ENCODE results near the gene IFIT2. TPM values are rescaled to one million over a fixed set of nuclear protein-coding genes. Genes with fewer than 3 reads are reported as not detected.

Gene IFIT2
- polyA plus RNA-seq, 1 donor, result 3.7 TPM

GRCh38 chr10:89263091-89263490, 38.8 kb upstream of the IFIT2 start:
- Histone ChIP-seq H3K27me3 (ENCODE audit: control insufficient read depth, insufficient read depth, low read length) (no peaks in the 10 kb centered on the region), H3K4me1 (ENCODE audit: control insufficient read depth, insufficient read depth, low read length) (peaks cover 8% of the 10 kb centered on the region), H3K4me3 (ENCODE audit: low read length) (no peak overlapping the region), H3K27ac (ENCODE audit: low read length) (no peak overlapping the region), H3K36me3 (ENCODE audit: control insufficient read depth, insufficient read depth, low read length) (no peaks in the 10 kb centered on the region), H3K9me3 (ENCODE audit: control insufficient read depth, low read depth, low read length) (peaks cover 4% of the 10 kb centered on the region)
- no CpG with 5 or more reads among the region's 1 CpG for WGBS (ENCODE audit: insufficient coverage, low lambda C conversion rate)
- no peak for DNase-seq

GRCh38 chr10:89263531-89263930, 38.3 kb upstream of the IFIT2 start:
- Histone ChIP-seq H3K4me3 (ENCODE audit: low read length) (no peak overlapping the region), H3K36me3 (ENCODE audit: control insufficient read depth, insufficient read depth, low read length) (no peaks in the 10 kb centered on the region), H3K27ac (ENCODE audit: low read length) (no peak overlapping the region), H3K4me1 (ENCODE audit: control insufficient read depth, insufficient read depth, low read length) (peaks cover 8% of the 10 kb centered on the region), H3K9me3 (ENCODE audit: control insufficient read depth, low read depth, low read length) (peaks cover 4% of the 10 kb centered on the region), H3K27me3 (ENCODE audit: control insufficient read depth, insufficient read depth, low read length) (no peaks in the 10 kb centered on the region)
- no peak for DNase-seq
- no CpG with 5 or more reads among the region's 1 CpG for WGBS (ENCODE audit: insufficient coverage, low lambda C conversion rate)

DNA sequence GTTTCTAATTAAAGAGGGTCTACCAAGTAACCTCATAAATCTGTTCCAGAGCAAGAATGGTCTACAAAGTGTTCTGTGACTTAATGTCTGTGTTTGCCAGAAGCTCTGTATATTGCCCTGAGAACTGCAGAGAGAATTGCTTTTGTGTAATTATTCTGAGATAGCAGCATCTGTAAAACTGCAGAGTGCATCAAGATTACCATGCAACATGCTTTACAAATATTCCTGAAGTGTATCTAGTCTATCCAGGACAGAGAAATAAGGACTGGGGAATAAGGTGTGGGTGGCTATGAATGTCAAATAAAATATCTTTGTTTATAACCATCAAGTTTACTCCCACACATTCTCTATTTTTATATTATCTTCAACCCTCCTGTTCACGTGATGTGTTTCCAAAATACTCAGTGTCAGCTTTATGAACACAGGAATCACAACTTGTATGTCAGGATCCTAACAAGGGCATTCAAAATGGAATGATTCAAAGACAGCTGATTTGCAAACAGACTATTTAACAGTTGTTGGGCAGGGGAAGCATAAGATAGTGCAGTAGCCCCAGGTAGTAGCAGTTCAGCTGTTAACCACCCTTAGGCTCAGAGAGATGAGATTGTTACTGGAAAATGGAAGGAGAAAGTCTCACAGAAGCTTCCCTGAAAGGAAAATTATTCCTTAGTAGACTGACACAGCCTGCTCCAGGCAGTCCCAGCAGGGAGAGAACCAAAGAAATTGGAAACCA, 35.0 kb upstream of the IFIT2 start:
- Histone ChIP-seq H3K9me3 (ENCODE audit: control insufficient read depth, low read depth, low read length) (peaks cover 4% of the 10 kb centered on the region), H3K4me1 (ENCODE audit: control insufficient read depth, insufficient read depth, low read length) (peaks cover 24% of the 10 kb centered on the region)
- DNase-seq, result no peak

DNA sequence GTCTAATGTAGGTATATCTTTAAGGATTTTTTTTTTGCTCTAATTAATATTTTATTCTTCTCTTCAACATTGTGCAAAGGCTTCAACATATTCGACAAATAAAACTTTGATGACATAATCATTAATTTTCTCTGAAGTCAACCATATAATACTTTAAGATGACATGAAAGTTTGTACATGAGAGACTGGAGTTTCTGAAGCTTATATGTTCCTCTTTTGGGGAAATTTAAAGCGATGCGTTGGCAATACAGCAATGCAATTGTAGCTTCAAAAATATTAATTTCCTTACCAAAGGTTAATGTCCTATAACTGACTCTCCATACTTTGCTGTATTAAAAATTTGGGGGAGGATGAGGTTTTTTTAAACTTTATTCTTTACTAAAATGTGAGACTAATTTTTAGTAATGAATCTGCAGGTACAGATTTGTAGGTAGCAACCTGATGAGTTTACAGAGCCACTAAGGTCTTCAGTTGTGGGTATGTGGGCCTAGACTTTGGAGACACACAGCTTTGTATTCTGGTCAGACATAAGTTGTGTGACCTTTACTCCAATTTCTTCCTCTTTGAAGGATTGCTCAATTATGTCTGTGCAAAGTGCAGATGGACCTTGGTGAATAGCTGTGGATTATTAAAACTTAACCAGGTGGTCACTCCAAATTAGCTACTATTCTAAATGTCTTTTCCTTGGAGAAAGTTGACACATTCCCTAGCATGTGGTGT, 32.3 kb upstream of the IFIT2 start:
- peak; percentile 47 to 75 for DNase-seq
- H3K27ac ChIP-seq (ENCODE audit: low read length), result peak overlapping the region; percentile 69
- 100% methylated on average over 1 of the region's 3 CpGs for WGBS (ENCODE audit: insufficient coverage, low lambda C conversion rate)

More for the DNA sequence above, 35.0 kb upstream of the IFIT2 start:
- 50% methylated on average over 1 of the region's 1 CpG for WGBS (ENCODE audit: insufficient coverage, low lambda C conversion rate)
- Histone ChIP-seq H3K27ac (ENCODE audit: low read length) (peak overlapping the region; percentile 10), H3K36me3 (ENCODE audit: control insufficient read depth, insufficient read depth, low read length) (no peaks in the 10 kb centered on the region), H3K27me3 (ENCODE audit: control insufficient read depth, insufficient read depth, low read length) (no peaks in the 10 kb centered on the region), H3K4me3 (ENCODE audit: low read length) (no peak overlapping the region)

DNA sequence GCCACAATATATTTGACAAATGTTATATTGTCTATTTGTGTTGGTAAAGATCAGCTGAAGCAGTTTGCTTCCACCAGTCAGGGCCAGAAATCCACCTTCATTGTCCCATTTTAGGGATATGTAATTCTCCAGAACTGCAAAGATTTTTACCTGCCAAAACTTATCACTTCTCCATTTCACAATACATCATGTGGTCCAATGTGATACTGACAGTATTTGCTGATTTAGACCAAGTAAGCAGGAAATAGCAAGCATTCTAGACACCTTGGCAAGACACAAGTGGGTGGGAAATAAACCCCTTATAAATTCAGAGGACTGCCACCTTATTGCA, 31.7 kb upstream of the IFIT2 start:
- no peak for DNase-seq
- Histone ChIP-seq H3K9me3 (ENCODE audit: control insufficient read depth, low read depth, low read length) (no peaks in the 10 kb centered on the region), H3K36me3 (ENCODE audit: control insufficient read depth, insufficient read depth, low read length) (no peaks in the 10 kb centered on the region), H3K4me3 (ENCODE audit: low read length) (no peak overlapping the region), H3K27ac (ENCODE audit: low read length) (peak overlapping the region; percentile 69), H3K27me3 (ENCODE audit: control insufficient read depth, insufficient read depth, low read length) (no peaks in the 10 kb centered on the region), H3K4me1 (ENCODE audit: control insufficient read depth, insufficient read depth, low read length) (peaks cover 24% of the 10 kb centered on the region)

More for the DNA sequence above, 32.3 kb upstream of the IFIT2 start:
- Histone ChIP-seq H3K4me1 (ENCODE audit: control insufficient read depth, insufficient read depth, low read length) (peaks cover 24% of the 10 kb centered on the region), H3K9me3 (ENCODE audit: control insufficient read depth, low read depth, low read length) (peaks cover 3% of the 10 kb centered on the region), H3K27me3 (ENCODE audit: control insufficient read depth, insufficient read depth, low read length) (no peaks in the 10 kb centered on the region), H3K4me3 (ENCODE audit: low read length) (no peak overlapping the region), H3K36me3 (ENCODE audit: control insufficient read depth, insufficient read depth, low read length) (no peaks in the 10 kb centered on the region)

GRCh38 chr10:89271532-89271931, 30.3 kb upstream of the IFIT2 start:
- Histone ChIP-seq H3K27me3 (ENCODE audit: control insufficient read depth, insufficient read depth, low read length) (no peaks in the 10 kb centered on the region), H3K36me3 (ENCODE audit: control insufficient read depth, insufficient read depth, low read length) (no peaks in the 10 kb centered on the region), H3K27ac (ENCODE audit: low read length) (no peak overlapping the region), H3K4me3 (ENCODE audit: low read length) (no peak overlapping the region), H3K4me1 (ENCODE audit: control insufficient read depth, insufficient read depth, low read length) (peaks cover 24% of the 10 kb centered on the region), H3K9me3 (ENCODE audit: control insufficient read depth, low read depth, low read length) (no peaks in the 10 kb centered on the region)
- DNase-seq, result no peak
- no CpG with 5 or more reads among the region's 2 CpGs for WGBS (ENCODE audit: insufficient coverage, low lambda C conversion rate)

- no CpG with 5 or more reads among the region's 2 CpGs for WGBS (ENCODE audit: insufficient coverage, low lambda C conversion rate)
Measured at GRCh38 chr10:89273680-89274079, 28.2 kb upstream of the IFIT2 start.

DNA sequence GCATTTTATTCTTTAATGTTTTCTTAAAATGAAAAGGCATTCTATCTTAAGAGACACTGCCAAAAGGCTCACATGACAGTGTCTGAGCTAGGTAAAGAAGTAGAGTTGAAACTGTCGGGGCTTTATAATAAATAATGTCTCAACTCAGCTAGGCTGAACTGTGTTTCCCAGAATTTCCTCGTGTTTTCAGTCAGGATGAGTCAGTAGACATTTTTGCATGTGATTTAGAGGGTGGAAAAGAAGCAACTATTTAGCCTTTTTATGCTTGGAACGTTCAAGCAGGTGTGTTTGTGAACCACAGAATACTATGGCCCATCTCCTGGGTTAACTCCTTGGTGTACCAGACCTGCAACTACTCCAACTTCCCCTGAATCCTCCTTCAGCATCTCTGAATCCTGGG, 26.9 kb upstream of the IFIT2 start:
- no peaks in the 10 kb centered on the region for H3K9me3 ChIP-seq (ENCODE audit: control insufficient read depth, low read depth, low read length)
- H3K27ac ChIP-seq (ENCODE audit: low read length), result no peak overlapping the region
- no peak for DNase-seq
- no peak overlapping the region for H3K4me3 ChIP-seq (ENCODE audit: low read length)
- no CpG with 5 or more reads among the region's 3 CpGs for WGBS (ENCODE audit: insufficient coverage, low lambda C conversion rate)
- peaks cover 22% of the 10 kb centered on the region for H3K4me1 ChIP-seq (ENCODE audit: control insufficient read depth, insufficient read depth, low read length)
- H3K27me3 ChIP-seq (ENCODE audit: control insufficient read depth, insufficient read depth, low read length), result no peaks in the 10 kb centered on the region
- no peaks in the 10 kb centered on the region for H3K36me3 ChIP-seq (ENCODE audit: control insufficient read depth, insufficient read depth, low read length)

More at GRCh38 chr10:89273680-89274079, 28.2 kb upstream of the IFIT2 start:
- no peaks in the 10 kb centered on the region for H3K36me3 ChIP-seq (ENCODE audit: control insufficient read depth, insufficient read depth, low read length)
- DNase-seq, result peak in 1 of 2 donors; percentile 45
- H3K4me1 ChIP-seq (ENCODE audit: control insufficient read depth, insufficient read depth, low read length), result peaks cover 26% of the 10 kb centered on the region
- no peaks in the 10 kb centered on the region for H3K9me3 ChIP-seq (ENCODE audit: control insufficient read depth, low read depth, low read length)
- H3K4me3 ChIP-seq (ENCODE audit: low read length), result no peak overlapping the region
- no peaks in the 10 kb centered on the region for H3K27me3 ChIP-seq (ENCODE audit: control insufficient read depth, insufficient read depth, low read length)
- H3K27ac ChIP-seq (ENCODE audit: low read length), result no peak overlapping the region

GRCh38 chr10:89275383-89275782, 26.5 kb upstream of the IFIT2 start:
- Histone ChIP-seq H3K4me1 (ENCODE audit: control insufficient read depth, insufficient read depth, low read length) (peaks cover 19% of the 10 kb centered on the region), H3K4me3 (ENCODE audit: low read length) (no peak overlapping the region), H3K36me3 (ENCODE audit: control insufficient read depth, insufficient read depth, low read length) (no peaks in the 10 kb centered on the region), H3K9me3 (ENCODE audit: control insufficient read depth, low read depth, low read length) (no peaks in the 10 kb centered on the region), H3K27me3 (ENCODE audit: control insufficient read depth, insufficient read depth, low read length) (no peaks in the 10 kb centered on the region), H3K27ac (ENCODE audit: low read length) (no peak overlapping the region)
- no peak for DNase-seq
- no CpG with 5 or more reads among the region's 6 CpGs for WGBS (ENCODE audit: insufficient coverage, low lambda C conversion rate)

GRCh38 chr10:89278034-89278535, 23.8 kb upstream of the IFIT2 start:
- WGBS (ENCODE audit: insufficient coverage, low lambda C conversion rate), result no CpG with 5 or more reads among the region's 1 CpG
- peak; percentile 71 to 83 for DNase-seq

More at GRCh38 chr10:89278034-89278535, 23.8 kb upstream of the IFIT2 start:
- Histone ChIP-seq H3K27me3 (ENCODE audit: control insufficient read depth, insufficient read depth, low read length) (no peaks in the 10 kb centered on the region), H3K4me1 (ENCODE audit: control insufficient read depth, insufficient read depth, low read length) (peaks cover 6% of the 10 kb centered on the region), H3K9me3 (ENCODE audit: control insufficient read depth, low read depth, low read length) (no peaks in the 10 kb centered on the region), H3K27ac (ENCODE audit: low read length) (peak overlapping the region; percentile 67), H3K36me3 (ENCODE audit: control insufficient read depth, insufficient read depth, low read length) (no peaks in the 10 kb centered on the region), H3K4me3 (ENCODE audit: low read length) (no peak overlapping the region)
